ENCODE data around the gene TFCP2L1. TPM values are rescaled to one million over a fixed set of nuclear protein-coding genes. Genes with fewer than 3 reads are reported as not detected.

TFCP2L1 gene
- total RNA-seq, 4 donors from 2014 or later = 0.31 to 5.7 (median 0.41) TPM

GRCh38 chr2:121238828-121239227, 46.2 kb downstream of the TFCP2L1 start:
- no peak overlapping the region for H3K27ac ChIP-seq
- peaks cover 29% of the 10 kb centered on the region for H3K27me3 ChIP-seq
- no peaks in the 10 kb centered on the region for H3K9me3 ChIP-seq
- 67% methylated on average over 2 of the region's 4 CpGs; no CpG with 5 or more reads in 1 of the 2 donors for WGBS, 2 donors (ENCODE audit: low coverage in 1 of 2)
- ATAC-seq = no peak
- H3K36me3 ChIP-seq = no peaks in the 10 kb centered on the region
- H3K4me3 ChIP-seq = no peak overlapping the region
- TF ChIP-seq POLR2A (IDR thresholded peaks at IDR 0.05) (no peak), POLR2AphosphoS5 (IDR thresholded peaks at IDR 0.05) (no peak), EP300 (IDR thresholded peaks at IDR 0.05) (no peak), CTCF (IDR thresholded peaks at IDR 0.05) (no peak)
- no peaks in the 10 kb centered on the region for H3K4me1 ChIP-seq

- Histone ChIP-seq H3K4me3 (no peak overlapping the region), H3K27me3 (peaks cover 36% of the 10 kb centered on the region), H3K36me3 (no peaks in the 10 kb centered on the region), H3K4me1 (no peaks in the 10 kb centered on the region), H3K9me3 (no peaks in the 10 kb centered on the region), H3K27ac (no peak overlapping the region)
- ATAC-seq = no peak
- TF ChIP-seq POLR2AphosphoS5 (IDR thresholded peaks at IDR 0.05) (no peak), CTCF (IDR thresholded peaks at IDR 0.05) (no peak), POLR2A (IDR thresholded peaks at IDR 0.05) (no peak), EP300 (IDR thresholded peaks at IDR 0.05) (no peak)
- 84 to 88% methylated on average over 11 to 14 of the region's 16 CpGs for WGBS, 2 donors (ENCODE audit: low coverage in 1 of 2)
Measured at GRCh38 chr2:121237980-121238665, 46.9 kb downstream of the TFCP2L1 start.

GRCh38 chr2:121237336-121237979, 47.5 kb downstream of the TFCP2L1 start:
- Histone ChIP-seq H3K27ac (no peak overlapping the region), H3K36me3 (no peaks in the 10 kb centered on the region), H3K27me3 (peaks cover 36% of the 10 kb centered on the region), H3K9me3 (no peaks in the 10 kb centered on the region), H3K4me1 (no peaks in the 10 kb centered on the region), H3K4me3 (no peak overlapping the region)
- TF ChIP-seq EP300 (IDR thresholded peaks at IDR 0.05) (no peak), POLR2AphosphoS5 (IDR thresholded peaks at IDR 0.05) (no peak), POLR2A (IDR thresholded peaks at IDR 0.05) (no peak), CTCF (IDR thresholded peaks at IDR 0.05) (no peak)
- 71% methylated on average over 6 of the region's 20 CpGs; no CpG with 5 or more reads in 1 of the 2 donors for WGBS, 2 donors (ENCODE audit: low coverage in 1 of 2)
- no peak for ATAC-seq

- no peaks in the 10 kb centered on the region for H3K4me1 ChIP-seq
- no peaks in the 10 kb centered on the region for H3K9me3 ChIP-seq
- H3K27me3 ChIP-seq = peaks cover 36% of the 10 kb centered on the region
- WGBS, 2 donors (ENCODE audit: low coverage in 1 of 2) = 85% methylated on average over 5 of the region's 10 CpGs; no CpG with 5 or more reads in 1 of the 2 donors
- H3K4me3 ChIP-seq = no peak overlapping the region
- TF ChIP-seq CTCF (IDR thresholded peaks at IDR 0.05) (no peak), EP300 (IDR thresholded peaks at IDR 0.05) (no peak), POLR2A (IDR thresholded peaks at IDR 0.05) (no peak)
- H3K27ac ChIP-seq = no peak overlapping the region
- ATAC-seq = no peak
- H3K36me3 ChIP-seq = no peaks in the 10 kb centered on the region
Measured at GRCh38 chr2:121236650-121237180, 48.3 kb downstream of the TFCP2L1 start.
